ENCODE data around the gene SELENOP.

- no peak for TF ChIP-seq CTCF (conservative IDR thresholded peaks at IDR 0.05; ENCODE audit: low read depth in 2 of 2)
- TF ChIP-seq REST (IDR thresholded peaks at IDR 0.05; ENCODE audit: unreplicated experiment) = no peak
- TF ChIP-seq EZH2 (IDR thresholded peaks at IDR 0.05; ENCODE audit: low read depth, unreplicated experiment) = no peak
- TF ChIP-seq EZH2phosphoT487 (IDR thresholded peaks at IDR 0.05; ENCODE audit: unreplicated experiment) = no peak
- TF ChIP-seq JUNB (IDR thresholded peaks at IDR 0.05; ENCODE audit: unreplicated experiment) = no peak
- no peak for TF ChIP-seq POLR2AphosphoS5 (IDR thresholded peaks at IDR 0.05; ENCODE audit: low read depth)
- TF ChIP-seq ZNF462 (CRISPR knock-in tag; IDR thresholded peaks at IDR 0.05) = no peak
- TF ChIP-seq CREB1 (CRISPR knock-in tag; IDR thresholded peaks at IDR 0.05; ENCODE audit: low read depth) = no peak
- no peak for TF ChIP-seq NANOG (IDR thresholded peaks at IDR 0.05; ENCODE audit: borderline replicate concordance)
- TF ChIP-seq ZNF331 (CRISPR knock-in tag; IDR thresholded peaks at IDR 0.05; ENCODE audit: low read depth) = no peak
- no peak for TF ChIP-seq ZNF114 (CRISPR knock-in tag; IDR thresholded peaks at IDR 0.05)
Observed at GRCh38 chr5:42828671-42829070, 17.0 kb upstream of the SELENOP start.
